Adrenal gland (tissue), 5 donors: ENCODE measurements around the gene DPP6.

ENCODE experiments used
- POLR2A ChIP-seq, 2 donors: fragments of 450-650 bp; IDR thresholded peaks; one replicate each; pipeline ENCODE4 v1.6.1; 2017; ENCODE audit warnings: antibody characterized with exemption in 2 of 2, mild to moderate bottlenecking in 2 of 2, moderate library complexity in 1 of 2
- TF ChIP-seq, protein P1 (sequence below), 6 experiments: fragments of 450-650 bp in 4 of 6; fragments of 200-600 bp in 2 of 6; sonication (generic) in 1 of 6; IDR thresholded peaks; 1 replicate in 5 of 6; 2 replicates in 1 of 6; pipeline versions ENCODE4 v1.5.1 to v1.8.0; 2016 to 2021; ENCODE audit warnings: antibody characterized with exemption in 6 of 6, mild to moderate bottlenecking in 2 of 6, moderate library complexity in 1 of 6
- donor health status: DM: no; HTN: no; CAD: no.

GRCh38 chr7:154911411-154911810, 859.2 kb downstream of the DPP6 start:
- TF ChIP-seq, protein P1, sequence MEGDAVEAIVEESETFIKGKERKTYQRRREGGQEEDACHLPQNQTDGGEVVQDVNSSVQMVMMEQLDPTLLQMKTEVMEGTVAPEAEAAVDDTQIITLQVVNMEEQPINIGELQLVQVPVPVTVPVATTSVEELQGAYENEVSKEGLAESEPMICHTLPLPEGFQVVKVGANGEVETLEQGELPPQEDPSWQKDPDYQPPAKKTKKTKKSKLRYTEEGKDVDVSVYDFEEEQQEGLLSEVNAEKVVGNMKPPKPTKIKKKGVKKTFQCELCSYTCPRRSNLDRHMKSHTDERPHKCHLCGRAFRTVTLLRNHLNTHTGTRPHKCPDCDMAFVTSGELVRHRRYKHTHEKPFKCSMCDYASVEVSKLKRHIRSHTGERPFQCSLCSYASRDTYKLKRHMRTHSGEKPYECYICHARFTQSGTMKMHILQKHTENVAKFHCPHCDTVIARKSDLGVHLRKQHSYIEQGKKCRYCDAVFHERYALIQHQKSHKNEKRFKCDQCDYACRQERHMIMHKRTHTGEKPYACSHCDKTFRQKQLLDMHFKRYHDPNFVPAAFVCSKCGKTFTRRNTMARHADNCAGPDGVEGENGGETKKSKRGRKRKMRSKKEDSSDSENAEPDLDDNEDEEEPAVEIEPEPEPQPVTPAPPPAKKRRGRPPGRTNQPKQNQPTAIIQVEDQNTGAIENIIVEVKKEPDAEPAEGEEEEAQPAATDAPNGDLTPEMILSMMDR (IDR thresholded peaks at IDR 0.05): no peak
- TF ChIP-seq POLR2A (IDR thresholded peaks at IDR 0.05): no peak
